Keratinocyte (primary cell): ENCODE data around the gene TXNL4A.

Experiments
- EZH2 ChIP-seq: IDR thresholded peaks from one replicate; pipeline ENCODE4 v1.6.1; 2012; ENCODE audit warnings: inconsistent platforms, mild to moderate bottlenecking, low read length, moderate library complexity
- TF ChIP-seq, protein P1 (sequence below), 3 experiments: IDR thresholded peaks in 1 of 3; conservative IDR thresholded peaks in 1 of 3; optimal IDR thresholded peaks in 1 of 3; 2 replicates in 2 of 3; 3 replicates in 1 of 3; pipeline versions ENCODE3 to v1.5.1; 2011; ENCODE audit warnings: low read length in 3 of 3, mild to moderate bottlenecking in 3 of 3, moderate library complexity in 2 of 3, control low read depth in 1 of 3, inconsistent platforms in 1 of 3; ENCODE audit not compliant: insufficient read depth in 2 of 3; ENCODE audit errors: extremely low read depth in 1 of 3

DNA sequence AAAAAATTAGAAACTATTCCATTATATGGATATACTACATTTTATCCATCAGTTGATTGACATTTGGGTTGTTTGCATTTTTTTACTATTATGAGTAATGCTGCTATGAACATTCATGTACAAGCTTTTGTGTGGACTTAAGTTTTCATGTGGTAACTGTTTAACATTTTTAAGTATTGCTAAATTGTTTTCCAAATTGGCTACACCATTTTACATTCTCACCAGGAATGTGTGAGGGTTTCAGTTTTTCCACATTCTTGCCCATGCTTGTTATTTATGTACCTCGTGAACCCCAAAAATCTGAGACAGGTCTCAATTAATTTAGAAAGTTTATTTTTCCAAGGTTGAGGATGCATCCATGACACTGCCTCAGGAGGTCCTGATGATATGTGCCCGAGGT, 3.1 kb upstream of the TXNL4A start:
- TF ChIP-seq, protein P1, sequence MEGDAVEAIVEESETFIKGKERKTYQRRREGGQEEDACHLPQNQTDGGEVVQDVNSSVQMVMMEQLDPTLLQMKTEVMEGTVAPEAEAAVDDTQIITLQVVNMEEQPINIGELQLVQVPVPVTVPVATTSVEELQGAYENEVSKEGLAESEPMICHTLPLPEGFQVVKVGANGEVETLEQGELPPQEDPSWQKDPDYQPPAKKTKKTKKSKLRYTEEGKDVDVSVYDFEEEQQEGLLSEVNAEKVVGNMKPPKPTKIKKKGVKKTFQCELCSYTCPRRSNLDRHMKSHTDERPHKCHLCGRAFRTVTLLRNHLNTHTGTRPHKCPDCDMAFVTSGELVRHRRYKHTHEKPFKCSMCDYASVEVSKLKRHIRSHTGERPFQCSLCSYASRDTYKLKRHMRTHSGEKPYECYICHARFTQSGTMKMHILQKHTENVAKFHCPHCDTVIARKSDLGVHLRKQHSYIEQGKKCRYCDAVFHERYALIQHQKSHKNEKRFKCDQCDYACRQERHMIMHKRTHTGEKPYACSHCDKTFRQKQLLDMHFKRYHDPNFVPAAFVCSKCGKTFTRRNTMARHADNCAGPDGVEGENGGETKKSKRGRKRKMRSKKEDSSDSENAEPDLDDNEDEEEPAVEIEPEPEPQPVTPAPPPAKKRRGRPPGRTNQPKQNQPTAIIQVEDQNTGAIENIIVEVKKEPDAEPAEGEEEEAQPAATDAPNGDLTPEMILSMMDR (optimal IDR thresholded peaks at IDR 0.05 in 1 of 3, IDR thresholded peaks at IDR 0.05 in 1 of 3, conservative IDR thresholded peaks at IDR 0.05 in 1 of 3; ENCODE audit: extremely low read depth in 1 of 3, insufficient read depth in 2 of 3, low read length in 3 of 3), result no peak
- no peak for TF ChIP-seq EZH2
